ENCODE data around the gene DLEC1.
"Not testable (repeated sequence)": the region's sequence is repeated elsewhere in the genome, so short reads cannot be mapped to it uniquely, and the experiment has no call there.

The DLEC1 gene

GRCh38 chr3:38127611-38128302, 88.7 kb downstream of the DLEC1 start:
- no peak for DNase-seq

- DNase-seq = no peak
Measured at GRCh38 chr3:38128303-38128655, 89.3 kb downstream of the DLEC1 start.

- no peak for DNase-seq
Measured at GRCh38 chr3:38129058-38129457, 90.0 kb downstream of the DLEC1 start.

- no peak for DNase-seq
Measured at GRCh38 chr3:38130631-38131065, 91.6 kb downstream of the DLEC1 start.

GRCh38 chr3:38131621-38132369, 92.8 kb downstream of the DLEC1 start:
- no peak for DNase-seq

GRCh38 chr3:38133209-38133556, 94.2 kb downstream of the DLEC1 start:
- DNase-seq = no peak

GRCh38 chr3:38133557-38134405, 94.8 kb downstream of the DLEC1 start:
- no peak for DNase-seq

- not testable (repeated sequence) for DNase-seq
Measured at GRCh38 chr3:38134517-38135143, 95.6 kb downstream of the DLEC1 start.

GRCh38 chr3:38135621-38136277, 96.7 kb downstream of the DLEC1 start:
- not testable (repeated sequence) for DNase-seq

- DNase-seq = no peak
Measured at GRCh38 chr3:38136393-38136776, 97.4 kb downstream of the DLEC1 start.

- DNase-seq = peak; percentile 97
Measured at GRCh38 chr3:38136777-38137614, 98.0 kb downstream of the DLEC1 start, which contains the start of gene ACAA1. TSS of gene ACAA1 (minus strand) at chr3:38137127. CDS start at chr3:38137035, 92 bp downstream.

GRCh38 chr3:38137615-38138348, 98.8 kb downstream of the DLEC1 start:
- DNase-seq = peak; percentile 46

- no peak for DNase-seq
Measured at GRCh38 chr3:38138349-38139190, 99.6 kb downstream of the DLEC1 start, which contains the start of gene MYD88. TSS of gene MYD88 (plus strand) at chr3:38138661. CDS start at chr3:38138701, 40 bp downstream.

GRCh38 chr3:38139191-38139590, 100.2 kb downstream of the DLEC1 start:
- no peak for DNase-seq

GRCh38 chr3:38139652-38140051, 100.6 kb downstream of the DLEC1 start:
- DNase-seq = no peak

GRCh38 chr3:38140326-38141172, 101.5 kb downstream of the DLEC1 start:
- DNase-seq = no peak

- no peak for DNase-seq
Measured at GRCh38 chr3:38141173-38141951, 102.4 kb downstream of the DLEC1 start.

- no peak for DNase-seq
Measured at GRCh38 chr3:38141952-38142273, 102.9 kb downstream of the DLEC1 start.
